HepG2 (cell line): ENCODE results near the gene FCER1G. TPM values are rescaled to one million over a fixed set of nuclear protein-coding genes. Genes with fewer than 3 reads are reported as not detected.

Experiments used
- GABPA ChIP-seq, 2 experiments: IDR thresholded peaks; 2 replicates each; pipeline ENCODE4 v1.6.1; 2011 to 2016; ENCODE audit warnings: low read depth in 2 of 2, low read length in 1 of 2, missing biosample characterization in 1 of 2, missing genetic modification characterization in 1 of 2
- HES4 ChIP-seq: sonication (generic); formaldehyde crosslinking; IDR thresholded peaks from 2 replicates; pipeline ENCODE4 v1.9.0; 2021; ENCODE audit warnings: mild to moderate bottlenecking, missing genetic modification reagents, borderline replicate concordance
- KLF11 ChIP-seq: IDR thresholded peaks from 2 replicates; pipeline ENCODE4 v1.6.1; 2016; ENCODE audit warnings: missing compliant biosample characterization
- MAF1 ChIP-seq: sonication (generic); formaldehyde crosslinking; IDR thresholded peaks from 2 replicates; pipeline ENCODE4 v1.5.0; 2020; ENCODE audit warnings: missing genetic modification reagents, borderline replicate concordance
- MEF2D ChIP-seq: sonication (generic); formaldehyde crosslinking; IDR thresholded peaks from 2 replicates; pipeline ENCODE4 v1.5.1; 2020; ENCODE audit warnings: mild to moderate bottlenecking, missing genetic modification reagents
- NAIF1 ChIP-seq: sonication (generic); formaldehyde crosslinking; IDR thresholded peaks from 2 replicates; pipeline ENCODE4 v1.5.0; 2020; ENCODE audit warnings: mild to moderate bottlenecking, missing genetic modification reagents, borderline replicate concordance
- NKX3-1 ChIP-seq: sonication (generic); formaldehyde crosslinking; IDR thresholded peaks from 2 replicates; pipeline ENCODE4 v1.5.0; 2020; ENCODE audit warnings: missing genetic modification reagents
- NR2F2 ChIP-seq: IDR thresholded peaks from 2 replicates; pipeline ENCODE4 v1.6.1; 2012; ENCODE audit warnings: low read depth, inconsistent platforms, borderline replicate concordance
- SMARCE1 ChIP-seq: fragments of 450-650 bp; IDR thresholded peaks from 2 replicates; pipeline ENCODE4 v1.6.1; 2017; ENCODE audit warnings: borderline replicate concordance
- ZBTB8A ChIP-seq: sonication (generic); formaldehyde crosslinking; IDR thresholded peaks from 2 replicates; pipeline ENCODE4 v1.4.0; 2020; ENCODE audit warnings: mild to moderate bottlenecking, low read depth, missing genetic modification reagents, borderline replicate concordance
- ZNF468 ChIP-seq: sonication (generic); formaldehyde crosslinking; IDR thresholded peaks from 2 replicates; pipeline ENCODE4 v1.8.0; 2022; ENCODE audit warnings: mild to moderate bottlenecking, moderate library complexity, missing genetic modification reagents
- ZNF614 ChIP-seq: IDR thresholded peaks from 2 replicates; pipeline ENCODE4 v1.6.1; 2018; ENCODE audit warnings: missing biosample characterization, missing genetic modification reagents, inconsistent platforms, borderline replicate concordance
- ZNF703 ChIP-seq: sonication (generic); formaldehyde crosslinking; IDR thresholded peaks from 2 replicates; pipeline ENCODE4 v1.5.1; 2020; ENCODE audit warnings: missing genetic modification reagents, mild to moderate bottlenecking, moderate library complexity, borderline replicate concordance
- ZNF766 ChIP-seq: sonication (generic); formaldehyde crosslinking; IDR thresholded peaks from 2 replicates; pipeline ENCODE4 v1.5.0; 2020; ENCODE audit warnings: missing genetic modification reagents, borderline replicate concordance
- polyA plus RNA-seq, 8 experiments: library from polyadenylated mRNA; depleted of rRNA in 3 of 8; stranded (reverse) in 7 of 8; unstranded in 1 of 8; fragments of >200 nt; fragmentation: Illumina TruSeq in 4 of 8; extraction: Trizol in 4 of 8; gene quantifications; 2 replicates each; pipeline versions ENCODE4 v1.2.1 to v1.2.3, GENCODE V29; 2011 to 2016; ENCODE audit warnings: low read depth in 4 of 8, missing spikeins in 1 of 8, mixed read lengths in 1 of 8; ENCODE audit not compliant: insufficient read depth in 1 of 8
- total RNA-seq, 5 experiments: library from RNA; depleted of rRNA; stranded (reverse); fragments of >200 nt; fragmentation: Illumina TruSeq; extraction: Trizol; gene quantifications; 2 replicates each; pipeline ENCODE4 v1.2.3, GENCODE V29; 2016; ENCODE audit warnings: low read depth in 1 of 5
- TF ChIP-seq, protein P1 (sequence below): sonication (generic); formaldehyde crosslinking; IDR thresholded peaks from 2 replicates; pipeline ENCODE4 v1.5.1; 2020; ENCODE audit warnings: mild to moderate bottlenecking, moderate library complexity, missing genetic modification reagents
- TF ChIP-seq, protein P2 (sequence below): sonication (generic); formaldehyde crosslinking; IDR thresholded peaks from 2 replicates; pipeline ENCODE4 v1.8.0; 2022; ENCODE audit warnings: mild to moderate bottlenecking, missing genetic modification reagents, borderline replicate concordance
- TF ChIP-seq, protein P3 (sequence below): sonication (generic); formaldehyde crosslinking; IDR thresholded peaks from 2 replicates; pipeline ENCODE4 v1.5.0; 2020; ENCODE audit warnings: missing genetic modification reagents, mild to moderate bottlenecking, borderline replicate concordance
- TF ChIP-seq, protein P4 (sequence below): sonication (generic); formaldehyde crosslinking; IDR thresholded peaks from 2 replicates; pipeline ENCODE4 v1.4.0; 2020; ENCODE audit warnings: missing genetic modification reagents, mild to moderate bottlenecking, borderline replicate concordance
- TF ChIP-seq, protein P5 (sequence below): sonication (generic); formaldehyde crosslinking; IDR thresholded peaks from 2 replicates; pipeline ENCODE4 v1.8.1; 2022; ENCODE audit warnings: mild to moderate bottlenecking, missing genetic modification reagents
- TF ChIP-seq, protein P6 (sequence below): sonication (generic); formaldehyde crosslinking; IDR thresholded peaks from 2 replicates; pipeline ENCODE4 v1.4.0; 2020; ENCODE audit warnings: missing genetic modification reagents, mild to moderate bottlenecking, borderline replicate concordance

FCER1G gene
- total and polyA plus RNA-seq, 2 of the 13 experiments (the other 11 are each of a cell fraction or from before 2014, with no cell fraction given): 1.3 to 6.4 TPM

DNA sequence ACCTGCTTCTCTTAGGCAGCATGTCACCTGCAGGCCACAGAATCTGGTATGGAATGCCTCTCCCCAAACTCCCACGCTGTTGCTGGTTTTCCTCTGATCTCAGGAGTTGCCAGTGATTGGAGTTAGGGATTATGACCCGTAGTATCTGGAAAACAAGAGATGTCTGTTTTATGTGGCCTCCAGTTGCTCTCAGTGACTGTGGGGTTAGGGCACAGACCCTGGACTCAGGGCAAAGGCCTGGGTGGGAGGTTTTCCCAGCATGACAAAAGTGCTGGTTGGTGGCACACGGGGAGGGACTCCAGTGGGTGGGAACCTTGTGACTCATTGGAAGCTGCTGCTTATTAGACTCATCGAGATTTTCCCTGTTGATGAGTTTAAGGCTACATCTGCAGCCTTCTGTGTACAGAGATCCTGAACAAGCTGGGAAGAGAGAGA, 23.0 kb downstream of the FCER1G start, which contains the start of gene NR1I3 (continued):
- TF ChIP-seq, protein P1, sequence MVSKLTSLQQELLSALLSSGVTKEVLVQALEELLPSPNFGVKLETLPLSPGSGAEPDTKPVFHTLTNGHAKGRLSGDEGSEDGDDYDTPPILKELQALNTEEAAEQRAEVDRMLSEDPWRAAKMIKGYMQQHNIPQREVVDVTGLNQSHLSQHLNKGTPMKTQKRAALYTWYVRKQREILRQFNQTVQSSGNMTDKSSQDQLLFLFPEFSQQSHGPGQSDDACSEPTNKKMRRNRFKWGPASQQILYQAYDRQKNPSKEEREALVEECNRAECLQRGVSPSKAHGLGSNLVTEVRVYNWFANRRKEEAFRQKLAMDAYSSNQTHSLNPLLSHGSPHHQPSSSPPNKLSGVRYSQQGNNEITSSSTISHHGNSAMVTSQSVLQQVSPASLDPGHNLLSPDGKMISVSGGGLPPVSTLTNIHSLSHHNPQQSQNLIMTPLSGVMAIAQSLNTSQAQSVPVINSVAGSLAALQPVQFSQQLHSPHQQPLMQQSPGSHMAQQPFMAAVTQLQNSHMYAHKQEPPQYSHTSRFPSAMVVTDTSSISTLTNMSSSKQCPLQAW (CRISPR knock-in tag): peak; percentile 54; the same call in 1 of the 2 replicates
- TF ChIP-seq ZNF468 (CRISPR knock-in tag) (no peak), NAIF1 (CRISPR knock-in tag) (no peak), KLF11 (CRISPR knock-in tag) (no peak), NKX3-1 (CRISPR knock-in tag) (no peak), MAF1 (no peak), GABPA (IDR thresholded peaks at IDR 0.05; ENCODE audit: low read depth, low read length) (no peak), GABPA (CRISPR knock-in tag; IDR thresholded peaks at IDR 0.05; ENCODE audit: low read depth) (no peak), ZNF703 (CRISPR knock-in tag) (peak; percentile 48; the same call in 1 of the 2 replicates), NR2F2 (peak; percentile 81), MEF2D (CRISPR knock-in tag) (peak; percentile 31; the same call in 1 of the 2 replicates), ZNF614 (CRISPR knock-in tag) (no peak), ZNF766 (CRISPR knock-in tag) (no peak), HES4 (CRISPR knock-in tag) (no peak), SMARCE1 (no peak), ZBTB8A (CRISPR knock-in tag) (no peak)
- TF ChIP-seq, protein P2, sequence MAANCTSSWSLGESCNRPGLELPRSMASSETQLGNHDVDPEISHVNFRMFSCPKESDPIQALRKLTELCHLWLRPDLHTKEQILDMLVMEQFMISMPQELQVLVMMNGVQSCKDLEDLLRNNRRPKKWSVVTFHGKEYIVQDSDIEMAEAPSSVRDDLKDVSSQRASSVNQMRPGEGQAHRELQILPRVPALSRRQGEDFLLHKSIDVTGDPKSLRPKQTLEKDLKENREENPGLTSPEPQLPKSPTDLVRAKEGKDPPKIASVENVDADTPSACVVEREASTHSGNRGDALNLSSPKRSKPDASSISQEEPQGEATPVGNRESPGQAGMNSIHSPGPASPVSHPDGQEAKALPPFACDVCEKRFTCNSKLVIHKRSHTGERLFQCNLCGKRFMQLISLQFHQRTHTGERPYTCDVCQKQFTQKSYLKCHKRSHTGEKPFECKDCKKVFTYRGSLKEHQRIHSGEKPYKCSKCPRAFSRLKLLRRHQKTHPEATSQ: peak; percentile 78; the same call in 1 of the 2 replicates
- TF ChIP-seq, protein P3, sequence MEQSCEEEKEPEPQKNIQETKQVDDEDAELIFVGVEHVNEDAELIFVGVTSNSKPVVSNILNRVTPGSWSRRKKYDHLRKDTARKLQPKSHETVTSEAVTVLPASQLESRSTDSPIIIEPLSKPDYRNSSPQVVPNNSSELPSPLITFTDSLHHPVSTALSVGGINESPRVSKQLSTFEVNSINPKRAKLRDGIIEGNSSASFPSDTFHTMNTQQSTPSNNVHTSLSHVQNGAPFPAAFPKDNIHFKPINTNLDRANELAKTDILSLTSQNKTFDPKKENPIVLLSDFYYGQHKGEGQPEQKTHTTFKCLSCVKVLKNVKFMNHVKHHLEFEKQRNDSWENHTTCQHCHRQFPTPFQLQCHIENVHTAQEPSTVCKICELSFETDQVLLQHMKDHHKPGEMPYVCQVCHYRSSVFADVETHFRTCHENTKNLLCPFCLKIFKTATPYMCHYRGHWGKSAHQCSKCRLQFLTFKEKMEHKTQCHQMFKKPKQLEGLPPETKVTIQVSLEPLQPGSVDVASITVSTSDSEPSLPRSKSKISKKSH (CRISPR knock-in tag): no peak
- TF ChIP-seq, protein P4, sequence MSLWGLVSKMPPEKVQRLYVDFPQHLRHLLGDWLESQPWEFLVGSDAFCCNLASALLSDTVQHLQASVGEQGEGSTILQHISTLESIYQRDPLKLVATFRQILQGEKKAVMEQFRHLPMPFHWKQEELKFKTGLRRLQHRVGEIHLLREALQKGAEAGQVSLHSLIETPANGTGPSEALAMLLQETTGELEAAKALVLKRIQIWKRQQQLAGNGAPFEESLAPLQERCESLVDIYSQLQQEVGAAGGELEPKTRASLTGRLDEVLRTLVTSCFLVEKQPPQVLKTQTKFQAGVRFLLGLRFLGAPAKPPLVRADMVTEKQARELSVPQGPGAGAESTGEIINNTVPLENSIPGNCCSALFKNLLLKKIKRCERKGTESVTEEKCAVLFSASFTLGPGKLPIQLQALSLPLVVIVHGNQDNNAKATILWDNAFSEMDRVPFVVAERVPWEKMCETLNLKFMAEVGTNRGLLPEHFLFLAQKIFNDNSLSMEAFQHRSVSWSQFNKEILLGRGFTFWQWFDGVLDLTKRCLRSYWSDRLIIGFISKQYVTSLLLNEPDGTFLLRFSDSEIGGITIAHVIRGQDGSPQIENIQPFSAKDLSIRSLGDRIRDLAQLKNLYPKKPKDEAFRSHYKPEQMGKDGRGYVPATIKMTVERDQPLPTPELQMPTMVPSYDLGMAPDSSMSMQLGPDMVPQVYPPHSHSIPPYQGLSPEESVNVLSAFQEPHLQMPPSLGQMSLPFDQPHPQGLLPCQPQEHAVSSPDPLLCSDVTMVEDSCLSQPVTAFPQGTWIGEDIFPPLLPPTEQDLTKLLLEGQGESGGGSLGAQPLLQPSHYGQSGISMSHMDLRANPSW (CRISPR knock-in tag): no peak
- TF ChIP-seq, protein P5, sequence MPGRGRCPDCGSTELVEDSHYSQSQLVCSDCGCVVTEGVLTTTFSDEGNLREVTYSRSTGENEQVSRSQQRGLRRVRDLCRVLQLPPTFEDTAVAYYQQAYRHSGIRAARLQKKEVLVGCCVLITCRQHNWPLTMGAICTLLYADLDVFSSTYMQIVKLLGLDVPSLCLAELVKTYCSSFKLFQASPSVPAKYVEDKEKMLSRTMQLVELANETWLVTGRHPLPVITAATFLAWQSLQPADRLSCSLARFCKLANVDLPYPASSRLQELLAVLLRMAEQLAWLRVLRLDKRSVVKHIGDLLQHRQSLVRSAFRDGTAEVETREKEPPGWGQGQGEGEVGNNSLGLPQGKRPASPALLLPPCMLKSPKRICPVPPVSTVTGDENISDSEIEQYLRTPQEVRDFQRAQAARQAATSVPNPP: no peak
- TF ChIP-seq, protein P6, sequence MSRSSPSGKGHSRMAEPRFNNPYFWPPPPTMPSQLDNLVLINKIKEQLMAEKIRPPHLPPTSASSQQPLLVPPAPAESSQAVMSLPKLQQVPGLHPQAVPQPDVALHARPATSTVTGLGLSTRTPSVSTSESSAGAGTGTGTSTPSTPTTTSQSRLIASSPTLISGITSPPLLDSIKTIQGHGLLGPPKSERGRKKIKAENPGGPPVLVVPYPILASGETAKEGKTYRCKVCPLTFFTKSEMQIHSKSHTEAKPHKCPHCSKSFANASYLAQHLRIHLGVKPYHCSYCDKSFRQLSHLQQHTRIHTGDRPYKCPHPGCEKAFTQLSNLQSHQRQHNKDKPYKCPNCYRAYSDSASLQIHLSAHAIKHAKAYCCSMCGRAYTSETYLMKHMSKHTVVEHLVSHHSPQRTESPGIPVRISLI (CRISPR knock-in tag): no peak
